ENCODE measurements around the gene WSCD1.

WSCD1 gene

DNA sequence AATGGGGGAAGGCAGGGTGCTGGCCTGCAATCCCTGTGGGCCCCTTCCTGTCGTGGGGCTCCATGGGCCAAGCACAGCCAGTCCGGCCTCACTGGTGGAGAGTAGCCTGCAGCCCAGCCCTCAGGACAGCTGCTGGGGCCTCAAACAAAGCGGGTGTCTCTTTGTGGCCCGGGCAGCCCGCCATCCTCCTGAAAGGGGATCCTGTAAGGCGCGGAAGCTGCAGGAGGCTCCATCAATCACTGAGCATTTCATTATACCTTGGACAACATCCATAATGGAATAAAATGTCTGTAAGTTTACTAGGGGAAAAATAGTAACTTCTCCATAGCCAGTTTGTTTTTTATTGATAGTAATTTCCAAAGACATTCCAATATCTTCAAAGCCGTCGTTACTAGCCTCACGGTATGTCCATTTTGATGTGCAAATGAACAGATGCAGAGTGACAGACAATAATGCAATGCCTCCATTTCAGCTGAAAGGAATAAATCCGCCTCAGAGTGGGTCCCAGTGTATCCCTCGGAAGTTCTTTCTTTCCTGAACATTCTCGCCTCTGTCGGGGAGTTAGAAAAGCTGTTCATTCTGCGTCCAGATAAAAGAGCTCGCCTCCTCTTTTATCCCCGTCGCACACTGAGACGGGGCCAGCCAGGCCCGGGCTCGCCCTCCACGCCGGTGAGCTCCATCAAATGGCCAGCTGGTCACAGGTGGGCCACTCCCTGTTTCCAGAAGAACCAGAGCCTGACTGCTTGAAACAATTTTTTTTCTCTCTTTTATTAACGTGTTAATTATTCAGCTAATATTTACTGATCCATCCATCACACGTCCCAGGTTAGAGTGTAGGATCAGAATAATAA, 14.4 kb downstream of the WSCD1 start:
- in situ Hi-C loops (cut with HindIII; ENCODE audit: low sequenced_read_pairs), result no loop called here

DNA sequence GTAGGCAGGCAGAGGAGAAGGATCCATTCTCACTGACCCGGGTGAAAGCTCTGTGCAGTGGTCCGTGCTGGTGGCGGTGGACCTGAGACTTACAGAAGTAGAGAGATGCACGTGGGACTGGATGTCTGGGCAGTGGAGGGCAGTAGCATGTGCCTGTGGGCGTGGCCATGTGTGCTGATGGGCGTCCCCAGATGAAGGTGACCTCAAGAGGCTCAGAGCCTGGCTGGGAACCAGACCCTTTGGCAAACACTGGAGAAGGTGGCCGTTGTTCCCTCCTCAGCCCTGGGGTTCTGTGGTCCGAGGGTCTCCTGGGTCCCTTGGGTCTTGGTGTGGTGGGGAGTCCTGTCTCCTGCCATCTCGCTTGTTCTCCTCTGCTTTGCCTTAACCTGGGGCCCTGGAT, 15.6 kb downstream of the WSCD1 start:
- in situ Hi-C loops (cut with HindIII; ENCODE audit: low sequenced_read_pairs), result no loop called here

GRCh38 chr17:6086603-6087400, 16.6 kb downstream of the WSCD1 start:
- in situ Hi-C loops (cut with HindIII; ENCODE audit: low sequenced_read_pairs), result no loop called here

- in situ Hi-C loops (cut with HindIII; ENCODE audit: low sequenced_read_pairs), result no loop called here
These were observed 18.0 kb downstream of the WSCD1 start for GRCh38 chr17:6088141-6088540.

- in situ Hi-C loops (cut with HindIII; ENCODE audit: low sequenced_read_pairs), result no loop called here
These were observed 20.1 kb downstream of the WSCD1 start for GRCh38 chr17:6090253-6090652.

GRCh38 chr17:6092182-6092902, 22.2 kb downstream of the WSCD1 start:
- in situ Hi-C loops (cut with HindIII; ENCODE audit: low sequenced_read_pairs), result no loop called here

GRCh38 chr17:6092903-6093468, 22.8 kb downstream of the WSCD1 start:
- in situ Hi-C loops (cut with HindIII; ENCODE audit: low sequenced_read_pairs), result no loop called here

DNA sequence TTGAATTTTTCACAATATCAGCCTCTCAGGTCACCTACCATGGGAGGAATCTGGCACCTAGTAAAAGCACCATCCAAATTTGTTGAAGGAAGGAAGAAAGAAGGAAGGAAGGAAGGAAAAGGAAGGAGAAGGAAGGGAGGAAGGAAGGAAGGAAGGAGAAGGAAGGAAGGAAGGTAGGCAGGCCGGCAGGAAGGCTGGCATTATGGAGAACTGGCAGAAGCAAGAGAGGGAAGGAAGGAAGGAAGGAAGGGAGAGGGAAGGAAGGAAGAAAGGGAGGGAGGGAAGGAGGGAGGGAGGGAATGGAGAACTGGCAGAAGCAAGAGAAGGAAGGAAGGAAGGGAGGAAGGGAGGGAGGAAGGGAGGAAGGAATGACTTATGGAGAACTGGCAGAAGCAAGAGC, 24.3 kb downstream of the WSCD1 start:
- in situ Hi-C loops (cut with HindIII; ENCODE audit: low sequenced_read_pairs), result no loop called here

DNA sequence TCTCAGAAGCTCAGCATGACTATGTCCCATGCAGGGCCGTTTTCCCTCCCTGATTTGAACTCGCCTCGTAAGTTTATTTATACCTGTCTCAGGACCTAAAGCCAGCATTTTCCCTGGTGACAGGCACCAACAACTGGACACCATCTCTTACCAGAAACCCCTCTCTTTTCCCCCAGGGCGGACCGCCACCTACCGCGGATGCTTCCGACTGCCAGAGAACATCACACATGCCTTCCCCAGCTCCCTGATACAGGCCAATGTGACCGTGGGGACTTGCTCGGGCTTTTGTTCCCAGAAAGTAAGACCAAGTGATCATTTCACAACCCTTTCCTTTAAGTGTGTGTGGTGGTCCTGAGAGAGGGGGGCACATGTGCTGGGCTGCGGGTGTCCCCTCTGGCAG, 24.7 kb downstream of the WSCD1 start:
- in situ Hi-C loops (cut with HindIII; ENCODE audit: low sequenced_read_pairs), result no loop called here

GRCh38 chr17:6095501-6095900, 25.3 kb downstream of the WSCD1 start:
- in situ Hi-C loops (cut with HindIII; ENCODE audit: low sequenced_read_pairs), result no loop called here

DNA sequence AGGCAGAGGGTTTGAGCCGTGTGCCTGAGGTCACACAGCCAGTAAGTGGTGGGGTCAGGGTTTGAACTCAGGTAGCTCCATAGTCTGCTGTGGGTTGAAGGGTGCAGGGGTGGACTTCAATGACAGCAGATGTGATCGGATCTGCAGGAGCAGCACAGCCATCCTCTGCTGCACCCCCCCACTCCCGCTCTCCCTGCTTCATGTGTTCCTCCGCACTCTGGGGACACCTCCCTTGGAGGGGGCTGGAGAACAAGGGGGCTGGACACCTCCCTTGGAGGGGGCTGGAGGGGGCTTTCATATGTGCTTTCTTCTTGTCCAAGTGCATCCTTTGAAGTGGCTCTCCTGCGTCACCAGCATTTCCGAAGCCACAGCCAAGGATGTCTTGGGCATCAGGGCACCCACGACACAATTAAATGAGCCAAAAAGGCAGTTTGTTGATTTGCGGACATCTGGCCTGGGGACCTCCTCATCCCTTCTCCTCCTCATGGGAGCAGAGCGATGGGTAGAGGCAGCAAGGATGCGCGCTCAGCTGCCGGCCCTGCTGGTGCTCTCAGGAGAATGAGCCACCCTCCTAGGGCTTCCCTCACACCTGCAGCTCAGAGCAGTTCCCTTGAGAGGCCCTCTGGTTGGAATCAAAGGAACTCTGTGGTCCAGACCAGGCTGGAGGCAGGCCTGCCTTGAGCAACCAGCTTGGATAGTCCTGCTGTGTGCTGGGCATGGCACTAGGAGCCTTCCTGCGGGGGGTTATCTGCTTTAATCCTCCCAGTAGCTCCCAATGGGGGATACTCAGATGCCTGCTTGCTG, 26.2 kb downstream of the WSCD1 start:
- in situ Hi-C loops (cut with HindIII; ENCODE audit: low sequenced_read_pairs), result no loop called here

DNA sequence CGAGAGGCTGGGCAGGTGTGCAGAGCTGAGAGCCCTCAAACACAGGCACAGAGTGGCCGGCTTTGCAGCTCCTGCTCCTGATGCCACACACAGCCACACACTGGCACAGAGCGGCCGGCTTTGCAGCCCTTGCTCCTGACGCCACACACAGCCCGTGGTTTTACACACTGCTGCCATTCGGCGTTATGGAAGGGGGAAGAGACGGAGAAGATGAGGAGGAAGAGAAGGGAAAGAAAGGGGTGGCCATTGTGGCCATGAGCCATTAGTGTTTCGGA, 26.8 kb downstream of the WSCD1 start:
- in situ Hi-C loops (cut with HindIII; ENCODE audit: low sequenced_read_pairs), result no loop called here

DNA sequence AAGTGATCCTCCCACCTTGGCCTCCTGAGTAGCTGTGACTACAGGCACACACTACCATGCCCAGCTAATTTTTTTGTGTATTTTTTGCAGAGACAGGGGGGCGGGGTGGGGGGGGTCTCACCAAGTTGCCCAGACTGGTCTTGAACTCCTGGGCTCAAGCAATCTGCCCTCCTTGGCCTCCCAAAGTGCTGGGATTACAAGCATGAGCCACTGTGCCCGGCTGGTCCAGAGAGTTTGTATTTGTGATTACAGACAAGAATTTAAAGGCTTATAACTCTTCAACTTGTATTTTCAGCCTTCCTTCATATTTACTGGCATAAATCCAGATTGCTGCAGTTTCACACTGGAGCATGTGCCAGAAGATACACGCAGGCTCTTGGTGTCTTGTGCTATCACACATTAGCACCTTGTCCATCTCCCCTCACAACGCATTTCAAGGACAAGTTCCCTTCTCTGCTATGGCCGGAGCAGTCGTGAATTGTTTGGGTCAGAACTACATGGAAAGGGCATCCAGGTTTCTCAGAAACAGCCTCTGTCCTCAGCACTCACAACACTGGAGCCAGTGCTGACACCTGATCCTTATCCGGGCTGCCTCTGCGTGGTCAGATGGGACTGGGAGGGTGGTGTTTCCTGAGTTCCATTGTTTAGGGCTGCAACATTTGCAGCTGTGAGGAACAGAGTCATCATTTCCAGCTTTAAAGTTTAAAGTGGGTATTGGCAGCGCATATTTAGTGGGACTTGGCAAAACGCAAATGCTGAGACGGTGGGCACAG, 28.1 kb downstream of the WSCD1 start:
- in situ Hi-C loops (cut with HindIII; ENCODE audit: low sequenced_read_pairs), result no loop called here

DNA sequence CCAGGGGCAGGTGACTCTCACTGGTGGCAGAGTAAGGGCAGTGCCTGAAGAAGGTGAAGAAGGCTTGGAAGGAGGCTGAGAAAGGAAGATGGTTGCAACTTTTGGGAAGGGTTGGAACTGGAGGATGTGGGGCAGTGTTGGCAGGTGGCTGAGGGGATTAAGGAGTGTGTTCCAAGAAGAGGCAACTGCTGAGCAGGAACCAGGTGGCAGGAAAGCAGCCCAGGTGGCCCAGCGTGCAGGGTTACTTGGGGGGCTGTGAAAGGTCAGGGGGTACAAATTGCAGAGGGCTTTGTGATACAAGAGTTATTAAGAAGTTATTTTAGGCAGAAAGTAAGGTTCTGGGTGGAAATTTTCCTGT, 28.6 kb downstream of the WSCD1 start:
- in situ Hi-C loops (cut with HindIII; ENCODE audit: low sequenced_read_pairs), result no loop called here

DNA sequence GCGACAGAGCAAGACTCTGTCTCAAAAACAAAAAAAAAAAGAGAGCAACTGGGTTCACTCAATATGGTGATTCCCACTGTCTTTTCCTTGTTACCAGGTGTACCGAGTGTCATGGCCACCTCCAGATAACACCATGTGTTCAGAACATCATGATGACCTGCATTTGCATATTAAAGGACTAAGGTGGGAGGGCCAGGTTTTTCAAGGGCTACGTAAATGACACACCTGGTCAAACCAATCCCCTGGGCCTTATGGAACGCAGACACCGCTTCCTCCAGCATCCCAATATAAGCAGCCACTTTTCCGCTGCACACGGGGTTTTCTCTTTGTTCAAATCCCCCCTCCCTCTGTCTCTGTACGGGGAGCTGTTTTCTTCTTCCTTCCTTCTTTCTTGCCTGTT, 29.3 kb downstream of the WSCD1 start:
- in situ Hi-C loops (cut with HindIII; ENCODE audit: low sequenced_read_pairs), result no loop called here

DNA sequence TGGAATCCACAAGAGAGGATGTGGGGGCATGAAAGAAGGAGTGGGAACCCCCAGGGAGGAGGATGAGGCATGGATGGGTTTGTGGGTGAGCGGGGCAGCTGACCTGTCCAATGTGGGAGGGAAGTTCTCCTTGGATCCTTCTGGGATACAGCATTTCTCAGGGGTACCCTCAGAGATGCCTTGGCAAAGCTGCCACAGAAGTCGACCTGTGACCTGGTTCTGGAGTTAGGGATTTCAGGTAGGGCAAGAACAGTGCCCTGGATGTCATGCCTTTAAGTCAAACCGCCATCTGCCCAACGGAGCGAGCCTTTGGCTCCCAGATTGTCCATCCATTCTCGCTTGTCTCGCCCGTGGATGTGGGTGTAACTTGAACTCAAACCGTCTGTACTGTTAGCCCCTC, 30.0 kb downstream of the WSCD1 start:
- in situ Hi-C loops (cut with HindIII; ENCODE audit: low sequenced_read_pairs), result no loop called here

- in situ Hi-C loops (cut with HindIII; ENCODE audit: low sequenced_read_pairs), result no loop called here
These were observed 30.8 kb downstream of the WSCD1 start for GRCh38 chr17:6100891-6101500.

- in situ Hi-C loops (cut with HindIII; ENCODE audit: low sequenced_read_pairs), result no loop called here
These were observed 31.5 kb downstream of the WSCD1 start for GRCh38 chr17:6101706-6102105.

- in situ Hi-C loops (cut with HindIII; ENCODE audit: low sequenced_read_pairs), result no loop called here
These were observed 32.4 kb downstream of the WSCD1 start for GRCh38 chr17:6102615-6103014.
